Neuron (in vitro differentiated cells): Measurements from ENCODE around the gene DNAJB1.
"Not testable (repeated sequence)": the region's sequence is repeated elsewhere in the genome, so short reads cannot be mapped to it uniquely, and the experiment has no call there.

Source experiments
- H2AFZ ChIP-seq: one replicate; pipeline ENCODE4 v1.6.1; 2013; ENCODE audit warnings: low read depth, mild to moderate bottlenecking, inconsistent platforms, low read length, moderate library complexity
- H3K27me3 ChIP-seq: one replicate; pipeline ENCODE4 v1.6.1; 2013; ENCODE audit warnings: low read length; ENCODE audit not compliant: insufficient read depth
- H3K36me3 ChIP-seq: one replicate; pipeline ENCODE4 v1.6.1; 2013; ENCODE audit warnings: low read length; ENCODE audit not compliant: insufficient read depth
- H3K4me1 ChIP-seq: one replicate; pipeline ENCODE4 v1.6.1; 2013; ENCODE audit warnings: low read length; ENCODE audit not compliant: insufficient read depth
- H3K4me3 ChIP-seq: 2 replicates; pipeline ENCODE4 v1.5.1; 2013; ENCODE audit warnings: mild to moderate bottlenecking, low read length, moderate library complexity
- H3K9me3 ChIP-seq: one replicate; pipeline ENCODE4 v1.6.1; 2013; ENCODE audit warnings: low read length

The DNAJB1 gene

DNA sequence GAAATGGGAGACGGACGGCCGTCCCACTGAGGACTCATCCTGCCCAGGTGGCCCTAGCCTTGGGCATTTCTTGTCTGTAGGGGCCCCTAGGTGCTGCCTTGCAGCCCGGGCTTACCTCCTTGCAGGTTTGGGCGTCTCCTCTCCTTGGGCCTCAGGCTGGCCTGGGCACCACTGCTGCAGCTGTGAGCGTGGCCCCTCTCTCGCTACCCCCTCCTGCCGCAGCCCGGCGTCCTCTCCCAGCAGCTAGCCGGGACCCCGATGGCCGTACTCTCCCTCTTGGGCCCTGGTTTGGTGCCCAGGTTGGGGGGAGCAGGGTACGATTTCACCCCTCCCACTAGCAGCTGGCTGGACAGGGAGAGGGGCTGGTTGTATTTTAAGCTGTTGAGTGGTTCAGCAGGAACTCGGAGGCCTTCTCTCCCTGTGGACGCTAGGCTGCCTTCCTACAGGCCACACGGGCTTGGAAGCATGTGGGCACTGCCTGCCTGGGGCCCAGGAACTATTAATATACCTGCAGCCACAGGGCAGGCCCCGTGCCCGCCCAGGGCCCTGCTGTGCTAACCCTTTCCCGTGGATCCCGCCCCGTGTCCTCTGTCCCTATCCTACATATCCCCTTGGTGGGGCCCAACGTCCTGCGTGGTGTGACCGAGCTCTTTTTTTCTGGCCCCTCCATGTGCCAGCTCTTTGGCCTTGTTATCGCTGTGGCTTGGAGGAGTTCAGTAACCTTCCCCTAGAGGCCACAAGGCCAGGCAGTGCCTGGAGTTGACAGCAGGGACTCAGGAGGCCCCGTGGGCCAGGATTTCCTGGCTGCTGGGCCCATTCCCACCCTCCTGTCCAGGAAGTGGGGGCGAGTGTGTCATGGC is 41.9 kb upstream of the DNAJB1 start:
- Histone ChIP-seq H3K4me3 (no peak overlapping the region), H3K9me3 (no peaks in the 10 kb centered on the region), H3K36me3 (peaks cover 11% of the 10 kb centered on the region), H3K4me1 (peaks cover 16% of the 10 kb centered on the region), H3K27me3 (no peaks in the 10 kb centered on the region), H2AFZ (no peak overlapping the region)

GRCh38 chr19:14558370-14559066 is 40.3 kb upstream of the DNAJB1 start:
- Histone ChIP-seq H3K36me3 (peaks cover 2% of the 10 kb centered on the region), H2AFZ (no peak overlapping the region)

DNA sequence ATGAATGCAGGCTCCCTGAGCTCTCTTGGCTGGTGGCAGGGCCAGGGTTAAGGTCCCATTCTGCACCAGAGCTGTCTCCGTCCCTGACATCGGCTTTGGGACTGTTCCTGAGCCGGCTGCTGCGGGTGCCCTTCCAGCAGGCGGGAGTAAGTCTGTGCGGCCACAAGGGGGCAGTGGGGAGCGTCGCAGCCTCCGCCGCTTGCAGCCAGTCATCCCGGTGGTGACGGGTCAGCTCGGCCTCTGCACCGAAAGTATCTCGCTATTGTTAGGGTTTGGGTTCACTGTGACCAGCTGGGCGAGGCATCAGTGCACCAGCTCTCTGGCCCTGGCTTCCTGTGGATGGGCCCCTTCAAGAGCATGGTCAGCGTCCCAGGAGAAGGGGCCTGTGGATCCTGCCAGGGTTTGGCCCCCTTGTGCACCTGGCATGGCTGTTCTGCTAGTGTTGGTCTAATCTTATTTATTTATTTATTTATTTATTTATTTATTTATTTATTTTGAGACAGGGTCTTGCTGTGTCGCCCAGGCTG is 38.5 kb upstream of the DNAJB1 start:
- Histone ChIP-seq H3K9me3 (no peaks in the 10 kb centered on the region), H3K4me1 (peaks cover 16% of the 10 kb centered on the region), H2AFZ (no peak overlapping the region), H3K27me3 (no peaks in the 10 kb centered on the region), H3K36me3 (no peaks in the 10 kb centered on the region), H3K4me3 (no peak overlapping the region)

More at GRCh38 chr19:14558370-14559066, 40.3 kb upstream of the DNAJB1 start:
- Histone ChIP-seq H3K9me3 (no peaks in the 10 kb centered on the region), H3K27me3 (no peaks in the 10 kb centered on the region), H3K4me1 (peaks cover 16% of the 10 kb centered on the region), H3K4me3 (no peak overlapping the region)

GRCh38 chr19:14555918-14556661 is 37.9 kb upstream of the DNAJB1 start:
- Histone ChIP-seq H3K9me3 (no peaks in the 10 kb centered on the region), H3K4me3 (no peak overlapping the region), H2AFZ (no peak overlapping the region), H3K27me3 (no peaks in the 10 kb centered on the region), H3K4me1 (peaks cover 21% of the 10 kb centered on the region), H3K36me3 (no peaks in the 10 kb centered on the region)

- Histone ChIP-seq H3K4me3 (no peak overlapping the region), H3K27me3 (no peaks in the 10 kb centered on the region), H2AFZ (no peak overlapping the region), H3K9me3 (no peaks in the 10 kb centered on the region), H3K4me1 (peaks cover 11% of the 10 kb centered on the region), H3K36me3 (peaks cover under 1% of the 10 kb centered on the region)
Measured at GRCh38 chr19:14554382-14554812, 36.2 kb upstream of the DNAJB1 start.

- Histone ChIP-seq H3K36me3 (peaks cover 4% of the 10 kb centered on the region), H3K4me3 (no peak overlapping the region), H3K27me3 (no peaks in the 10 kb centered on the region), H3K4me1 (peaks cover 11% of the 10 kb centered on the region), H3K9me3 (no peaks in the 10 kb centered on the region), H2AFZ (no peak overlapping the region)
Measured at GRCh38 chr19:14553939-14554243, 35.7 kb upstream of the DNAJB1 start.

DNA sequence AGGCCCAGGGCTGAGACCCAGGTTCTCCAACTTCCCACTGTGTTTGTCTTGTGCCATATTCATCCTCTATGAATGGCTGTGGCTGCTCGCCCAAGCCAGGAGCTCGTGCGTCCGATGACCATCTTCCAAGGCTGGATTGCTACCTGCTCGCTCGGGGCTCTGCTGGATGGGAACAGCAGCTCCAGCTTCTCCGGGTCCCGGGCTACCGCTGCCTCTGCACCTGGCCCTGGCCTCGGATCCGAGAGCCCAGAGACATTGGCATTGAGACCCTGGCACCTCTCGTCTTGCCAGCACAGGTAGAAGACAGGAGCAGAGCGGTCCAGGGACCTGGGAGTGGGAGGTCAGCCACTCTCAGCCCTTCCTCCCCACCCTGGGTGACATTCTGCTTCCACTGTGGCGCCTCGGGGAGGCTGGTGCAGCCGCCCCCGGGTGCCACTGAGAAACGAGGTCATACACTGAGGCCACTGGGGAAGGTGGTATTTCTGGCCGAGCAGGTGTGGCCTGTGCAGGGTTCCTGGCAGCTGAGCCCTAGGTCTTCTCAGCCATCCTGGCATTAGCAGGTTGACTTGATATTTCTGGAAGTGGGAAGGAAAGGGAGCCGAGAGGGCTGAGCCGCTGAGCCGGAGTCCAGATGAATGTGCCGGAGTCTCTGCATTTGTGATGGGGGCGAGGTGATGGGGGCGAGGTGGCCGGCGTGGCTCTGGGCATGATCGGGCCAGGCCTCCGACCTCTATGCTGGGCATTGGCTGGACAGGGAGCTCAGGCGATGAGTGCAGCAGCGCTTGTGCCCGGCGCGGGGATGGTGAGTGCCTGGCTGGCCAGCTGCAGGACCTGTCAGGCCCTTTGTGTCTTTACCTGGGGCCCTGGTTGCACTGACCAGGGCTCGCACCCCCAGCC is 35.1 kb upstream of the DNAJB1 start:
- Histone ChIP-seq H2AFZ (no peak overlapping the region), H3K9me3 (no peaks in the 10 kb centered on the region), H3K27me3 (no peaks in the 10 kb centered on the region), H3K4me3 (no peak overlapping the region), H3K36me3 (peaks cover 7% of the 10 kb centered on the region), H3K4me1 (peaks cover 6% of the 10 kb centered on the region)

GRCh38 chr19:14552006-14552360 is 33.8 kb upstream of the DNAJB1 start:
- H3K27me3 ChIP-seq, H3K4me3 ChIP-seq, H3K9me3 ChIP-seq, H2AFZ ChIP-seq, H3K36me3 ChIP-seq, H3K4me1 ChIP-seq: not testable (repeated sequence)

- not testable (repeated sequence) for H3K36me3 ChIP-seq, H3K4me1 ChIP-seq, H3K4me3 ChIP-seq, H3K9me3 ChIP-seq, H2AFZ ChIP-seq, H3K27me3 ChIP-seq
Measured at GRCh38 chr19:14551134-14552005, 33.2 kb upstream of the DNAJB1 start.

DNA sequence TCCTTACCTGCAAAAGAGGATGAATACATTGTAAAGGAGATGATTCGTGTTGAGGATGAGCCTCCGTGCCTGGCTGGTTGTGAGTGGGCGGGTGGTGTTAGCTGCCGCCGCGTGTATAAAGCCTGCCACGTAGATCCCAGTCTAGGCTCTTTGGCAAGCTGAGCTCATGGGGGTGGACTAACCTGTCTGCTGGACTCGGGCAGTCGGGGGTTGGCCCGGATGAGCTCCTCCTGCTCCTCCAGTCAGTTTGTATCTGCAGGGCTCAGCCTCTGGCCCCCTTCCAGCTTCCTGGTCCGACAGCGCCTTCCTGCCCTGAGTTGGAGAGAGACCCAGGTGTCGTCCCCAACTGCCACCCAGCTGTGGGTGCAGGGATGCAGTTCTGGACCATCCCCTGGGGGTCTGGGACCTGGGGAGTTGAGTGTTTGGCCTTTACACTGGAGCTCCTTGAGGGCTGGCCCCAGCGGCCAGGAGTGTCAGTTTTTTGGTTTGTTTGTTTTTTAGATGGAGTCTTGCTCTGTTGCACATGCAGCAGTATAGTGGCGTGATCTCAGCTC is 32.1 kb upstream of the DNAJB1 start:
- Histone ChIP-seq H3K4me3 (no peak overlapping the region), H3K9me3 (no peaks in the 10 kb centered on the region), H3K36me3 (peaks cover 7% of the 10 kb centered on the region), H3K27me3 (no peaks in the 10 kb centered on the region), H3K4me1 (peaks cover 5% of the 10 kb centered on the region), H2AFZ (no peak overlapping the region)

DNA sequence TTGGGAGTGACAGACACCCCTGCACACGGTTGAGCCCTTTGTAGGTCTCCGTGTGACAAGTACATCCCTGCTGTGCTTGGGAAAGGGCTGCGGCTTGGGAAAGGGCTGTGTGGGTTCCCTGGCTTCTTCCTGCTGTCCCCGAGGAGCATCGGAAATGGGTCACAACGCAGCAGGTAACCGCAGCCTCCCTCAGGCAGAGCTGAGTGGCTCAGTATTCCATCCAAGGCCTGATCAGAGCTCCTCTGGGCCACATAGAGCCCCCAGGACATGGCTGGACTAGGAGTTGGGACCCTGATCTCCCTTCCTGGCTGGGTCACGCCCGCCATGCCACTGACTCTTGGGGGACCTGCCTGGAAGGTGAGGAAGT is 27.5 kb upstream of the DNAJB1 start:
- peaks cover 7% of the 10 kb centered on the region for H3K36me3 ChIP-seq
- no peaks in the 10 kb centered on the region for H3K9me3 ChIP-seq
- no peaks in the 10 kb centered on the region for H3K4me1 ChIP-seq
- no peaks in the 10 kb centered on the region for H3K27me3 ChIP-seq
- H2AFZ ChIP-seq = no peak overlapping the region
- no peak overlapping the region for H3K4me3 ChIP-seq
